CD14-positive monocyte (primary cell): ENCODE measurements around the gene ARHGAP15. TPM values are rescaled to one million over a fixed set of nuclear protein-coding genes. Genes with fewer than 3 reads are reported as not detected.
A peak's percentile ranks its signal among the peaks of the same experiment; 100 is the strongest.

ENCODE experiments used
- DNase-seq, 3 donors: peaks; one replicate each; pipeline ENCODE4 v3.0.0-alpha.2; 2011 to 2022
- H2AFZ ChIP-seq: 2 replicates; pipeline ENCODE4 v1.6.0; 2012; ENCODE audit warnings: mild to moderate bottlenecking, low read depth, low read length, inconsistent platforms; ENCODE audit not compliant: insufficient read depth, poor library complexity, severe bottlenecking
- H3K27ac ChIP-seq, 2 donors: 1 replicate in 1 of 2; 2 replicates in 1 of 2; pipeline ENCODE4 v1.5.1; 2012 to 2013; ENCODE audit warnings: low read length in 2 of 2, control low read depth in 1 of 2, inconsistent platforms in 1 of 2, low read depth in 1 of 2, mild to moderate bottlenecking in 1 of 2
- H3K27me3 ChIP-seq, 2 donors: one replicate each; pipeline versions ENCODE4 v1.6.0 to v1.6.1; 2011 to 2013; ENCODE audit warnings: low read length in 2 of 2; ENCODE audit not compliant: control insufficient read depth in 2 of 2, insufficient read depth in 2 of 2
- H3K36me3 ChIP-seq, 2 donors: replicated peaks in 1 of 2; 1 replicate in 1 of 2; 2 replicates in 1 of 2; pipeline versions ENCODE4 v1.5.1 to v1.6.1; 2012 to 2013; ENCODE audit warnings: low read length in 2 of 2, control low read depth in 1 of 2, inconsistent platforms in 1 of 2, mild to moderate bottlenecking in 1 of 2; ENCODE audit not compliant: insufficient read depth in 2 of 2, control insufficient read depth in 1 of 2
- H3K4me1 ChIP-seq, 2 donors: 1 replicate in 1 of 2; 2 replicates in 1 of 2; pipeline versions ENCODE4 v1.5.1 to v1.6.1; 2012 to 2013; ENCODE audit warnings: low read length in 2 of 2, control low read depth in 1 of 2, inconsistent platforms in 1 of 2, mild to moderate bottlenecking in 1 of 2, moderate library complexity in 1 of 2; ENCODE audit not compliant: insufficient read depth in 2 of 2, control insufficient read depth in 1 of 2
- H3K4me2 ChIP-seq: replicated peaks from 2 replicates; pipeline ENCODE3; 2012; ENCODE audit warnings: low read length, moderate library complexity, mild to moderate bottlenecking; ENCODE audit not compliant: poor library complexity, severe bottlenecking; ENCODE audit errors: extremely low read depth
- H3K4me3 ChIP-seq, 3 experiments: fragments of 200-600 bp in 1 of 3; sonication (generic) in 1 of 3; replicated peaks in 1 of 3; 1 replicate in 2 of 3; 2 replicates in 1 of 3; pipeline ENCODE4 v1.5.1; 2011 to 2013; ENCODE audit warnings: low read length in 3 of 3, mild to moderate bottlenecking in 3 of 3, control low read depth in 2 of 3, low read depth in 2 of 3, inconsistent platforms in 1 of 3, moderate library complexity in 1 of 3
- H3K79me2 ChIP-seq: 2 replicates; pipeline ENCODE4 v1.6.0; 2012; ENCODE audit warnings: mild to moderate bottlenecking, control low read depth, inconsistent platforms, low read length, moderate library complexity; ENCODE audit not compliant: insufficient read depth
- H3K9ac ChIP-seq: 2 replicates; pipeline ENCODE4 v1.6.0; 2017; ENCODE audit warnings: low read length, mild to moderate bottlenecking; ENCODE audit not compliant: insufficient read depth, poor library complexity, severe bottlenecking
- H3K9me3 ChIP-seq, 2 donors: replicated peaks in 1 of 2; 1 replicate in 1 of 2; 2 replicates in 1 of 2; pipeline versions ENCODE4 v1.5.1 to v1.6.1; 2012 to 2013; ENCODE audit warnings: low read length in 2 of 2, control low read depth in 1 of 2; ENCODE audit not compliant: control insufficient read depth in 1 of 2, insufficient read depth in 1 of 2
- H4K20me1 ChIP-seq: 2 replicates; pipeline ENCODE4 v1.6.0; 2012; ENCODE audit warnings: mild to moderate bottlenecking, low read length, control low read depth, moderate library complexity; ENCODE audit not compliant: insufficient read depth
- H3K27ac Mint-ChIP-seq, 7 donors: one replicate each; pipeline ENCODE4 v1.8.0; 2020; ENCODE audit warnings: mild to moderate bottlenecking in 7 of 7, mixed read lengths in 7 of 7, moderate library complexity in 6 of 7, inconsistent platforms in 2 of 7
- H3K27me3 Mint-ChIP-seq, 3 donors: one replicate each; pipeline ENCODE4 v1.8.0; 2021 to 2022; ENCODE audit warnings: low read depth in 3 of 3, mild to moderate bottlenecking in 3 of 3, mixed read lengths in 3 of 3, moderate library complexity in 3 of 3, inconsistent platforms in 1 of 3
- H3K36me3 Mint-ChIP-seq, 2 donors: one replicate each; pipeline ENCODE4 v1.8.0; 2020; ENCODE audit warnings: mixed read lengths in 2 of 2, inconsistent platforms in 1 of 2, mild to moderate bottlenecking in 1 of 2
- H3K4me1 Mint-ChIP-seq: one replicate; pipeline ENCODE4 v1.8.0; 2020; ENCODE audit warnings: mild to moderate bottlenecking, mixed read lengths
- H3K4me3 Mint-ChIP-seq, 2 donors: one replicate each; pipeline ENCODE4 v1.8.0; 2020; ENCODE audit warnings: mild to moderate bottlenecking in 2 of 2, mixed read lengths in 2 of 2, moderate library complexity in 1 of 2
- H3K9me3 Mint-ChIP-seq, 7 donors: one replicate each; pipeline ENCODE4 v1.8.0; 2020 to 2022; ENCODE audit warnings: mixed read lengths in 7 of 7, mild to moderate bottlenecking in 6 of 7, moderate library complexity in 6 of 7, inconsistent platforms in 2 of 7
- WGBS: methylation state at CpG from one replicate; pipeline ENCODE4 v1.1.5; 2013; ENCODE audit warnings: missing lambda C conversion rate; ENCODE audit not compliant: insufficient coverage; 5-methylcytosine and 5-hydroxymethylcytosine counted together
- intact Hi-C, 2 donors: fragments of 100-400 bp; cut with micrococcal nuclease; formaldehyde crosslinking; loops; one replicate each; pipeline versions ENCODE4 v1.15.0 to v1.15.1; 2023
- polyA plus RNA-seq, 3 donors: library from polyadenylated mRNA; depleted of rRNA in 1 of 3; unstranded in 2 of 3; stranded (reverse) in 1 of 3; fragments of 300-500 nt in 2 of 3; fragments of >200 nt in 1 of 3; fragmentation: Illumina TruSeq in 2 of 3; gene quantifications; 1 replicate in 2 of 3; 2 replicates in 1 of 3; pipeline ENCODE4 v1.2.3, GENCODE V29; 2012 to 2021
- TF ChIP-seq, protein P1 (sequence below): fragments of 200-600 bp; IDR thresholded peaks from one replicate; pipeline ENCODE4 v1.8.0; 2022; ENCODE audit warnings: antibody characterized with exemption, mild to moderate bottlenecking

Gene ARHGAP15
- polyA plus RNA-seq, 3 donors = 35.4 to 50.9 (median 50.7) TPM

DNA sequence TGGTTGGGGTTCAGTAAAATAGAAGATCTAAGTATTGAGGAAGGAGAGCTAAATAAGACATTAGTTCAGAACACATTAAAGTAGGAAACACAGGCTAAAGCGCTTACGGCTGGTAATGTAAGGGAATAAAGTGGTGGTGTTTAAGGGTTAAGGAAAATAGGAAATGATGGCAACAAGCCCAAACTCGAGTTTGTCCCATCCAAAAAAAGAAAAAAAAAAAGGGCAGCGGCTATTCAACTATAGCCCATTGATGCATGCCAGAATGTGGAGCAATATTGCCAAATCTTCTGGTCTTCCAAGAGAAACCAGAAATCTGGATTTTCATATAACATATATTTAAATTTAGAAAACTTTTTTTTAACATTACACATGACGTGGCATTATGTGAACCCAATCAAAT, 161.0 kb downstream of the ARHGAP15 start:
- Histone ChIP-seq H4K20me1 (no peaks in the 10 kb centered on the region), H3K4me1 (no peaks in the 10 kb centered on the region), H3K4me3 (no peak overlapping the region), H3K36me3 (peaks cover 0 to 17% of the 10 kb centered on the region in 2 donors), H3K4me2 (no peak overlapping the region), H3K9ac (no peak overlapping the region), H3K9me3 (no peaks in the 10 kb centered on the region), H2AFZ (no peak overlapping the region), H3K79me2 (peaks cover 4% of the 10 kb centered on the region), H3K27ac (no peak overlapping the region), H3K27me3 (no peaks in the 10 kb centered on the region)
- peaks cover 4 to 10% of the 10 kb centered on the region in 2 donors for H3K36me3 Mint-ChIP-seq
- H3K9me3 Mint-ChIP-seq = no peaks in the 10 kb centered on the region
- H3K4me1 Mint-ChIP-seq = no peaks in the 10 kb centered on the region
- intact Hi-C loops = no loop called here
- 100% methylated on average over 2 of the region's 5 CpGs for WGBS
- TF ChIP-seq, protein P1, sequence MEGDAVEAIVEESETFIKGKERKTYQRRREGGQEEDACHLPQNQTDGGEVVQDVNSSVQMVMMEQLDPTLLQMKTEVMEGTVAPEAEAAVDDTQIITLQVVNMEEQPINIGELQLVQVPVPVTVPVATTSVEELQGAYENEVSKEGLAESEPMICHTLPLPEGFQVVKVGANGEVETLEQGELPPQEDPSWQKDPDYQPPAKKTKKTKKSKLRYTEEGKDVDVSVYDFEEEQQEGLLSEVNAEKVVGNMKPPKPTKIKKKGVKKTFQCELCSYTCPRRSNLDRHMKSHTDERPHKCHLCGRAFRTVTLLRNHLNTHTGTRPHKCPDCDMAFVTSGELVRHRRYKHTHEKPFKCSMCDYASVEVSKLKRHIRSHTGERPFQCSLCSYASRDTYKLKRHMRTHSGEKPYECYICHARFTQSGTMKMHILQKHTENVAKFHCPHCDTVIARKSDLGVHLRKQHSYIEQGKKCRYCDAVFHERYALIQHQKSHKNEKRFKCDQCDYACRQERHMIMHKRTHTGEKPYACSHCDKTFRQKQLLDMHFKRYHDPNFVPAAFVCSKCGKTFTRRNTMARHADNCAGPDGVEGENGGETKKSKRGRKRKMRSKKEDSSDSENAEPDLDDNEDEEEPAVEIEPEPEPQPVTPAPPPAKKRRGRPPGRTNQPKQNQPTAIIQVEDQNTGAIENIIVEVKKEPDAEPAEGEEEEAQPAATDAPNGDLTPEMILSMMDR = no peak
- H3K4me3 Mint-ChIP-seq = no peak overlapping the region
- DNase-seq = no peak
- H3K27me3 Mint-ChIP-seq = no peaks in the 10 kb centered on the region
- no peak overlapping the region for H3K27ac Mint-ChIP-seq

DNA sequence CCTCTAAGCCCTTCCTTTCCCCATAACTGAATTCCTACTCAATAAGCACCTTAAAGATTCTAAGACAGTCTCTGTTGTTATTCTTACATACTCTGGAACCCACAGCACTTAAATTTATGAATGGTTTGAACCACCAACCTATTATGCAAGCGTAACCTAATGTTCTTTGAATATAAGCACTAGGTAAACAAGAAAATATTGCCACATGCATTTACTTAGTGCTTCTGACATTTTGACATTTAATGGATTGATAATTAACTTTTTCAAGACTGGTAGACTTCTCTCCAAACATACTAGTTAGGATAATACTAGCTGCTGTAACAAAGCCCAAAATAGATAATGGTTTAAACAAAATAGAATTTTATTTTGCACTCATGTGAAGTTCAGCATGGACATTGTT, 164.8 kb downstream of the ARHGAP15 start:
- no peaks in the 10 kb centered on the region for H3K27me3 Mint-ChIP-seq
- no peak overlapping the region for H3K4me3 ChIP-seq
- H3K27ac Mint-ChIP-seq = peak overlapping the region in 1 of 7 donors; percentile 32
- H3K9me3 Mint-ChIP-seq = no peaks in the 10 kb centered on the region
- no CpG with 5 or more reads among the region's 1 CpG for WGBS
- H3K4me3 Mint-ChIP-seq = no peak overlapping the region
- H3K9ac ChIP-seq = no peak overlapping the region
- no peaks in the 10 kb centered on the region for H3K4me1 ChIP-seq
- H3K9me3 ChIP-seq = no peaks in the 10 kb centered on the region
- H4K20me1 ChIP-seq = no peaks in the 10 kb centered on the region
- peaks cover 5 to 6% of the 10 kb centered on the region in 2 donors for H3K36me3 Mint-ChIP-seq
- TF ChIP-seq, protein P1 = no peak
- intact Hi-C loops = no loop called here
- no peaks in the 10 kb centered on the region for H3K4me1 Mint-ChIP-seq
- no peak overlapping the region for H2AFZ ChIP-seq
- no peaks in the 10 kb centered on the region for H3K27me3 ChIP-seq
- H3K79me2 ChIP-seq = peaks cover 4% of the 10 kb centered on the region
- no peak overlapping the region for H3K4me2 ChIP-seq
- no peak for DNase-seq
- H3K27ac ChIP-seq = no peak overlapping the region
- H3K36me3 ChIP-seq = peaks cover 0 to 11% of the 10 kb centered on the region in 2 donors
